Stromal cell of bone marrow (primary cell): ENCODE results near the gene HSDL1.

Experiments
- DNase-seq: peaks from one replicate; pipeline ENCODE4 v3.0.0-alpha.2; 2012; ENCODE audit warnings: low read depth

The HSDL1 gene

GRCh38 chr16:84107921-84108320 lies 37.1 kb downstream of the HSDL1 start:
- no peak for DNase-seq

GRCh38 chr16:84105948-84106740 lies 38.8 kb downstream of the HSDL1 start:
- no peak for DNase-seq

- no peak for DNase-seq
These were observed 39.6 kb downstream of the HSDL1 start for GRCh38 chr16:84105301-84105815.

GRCh38 chr16:84104231-84104630 lies 40.7 kb downstream of the HSDL1 start:
- DNase-seq = no peak

- no peak for DNase-seq
These were observed 41.3 kb downstream of the HSDL1 start for GRCh38 chr16:84103678-84104077.

- DNase-seq = no peak
These were observed 46.0 kb downstream of the HSDL1 start for GRCh38 chr16:84098939-84099338.

DNA sequence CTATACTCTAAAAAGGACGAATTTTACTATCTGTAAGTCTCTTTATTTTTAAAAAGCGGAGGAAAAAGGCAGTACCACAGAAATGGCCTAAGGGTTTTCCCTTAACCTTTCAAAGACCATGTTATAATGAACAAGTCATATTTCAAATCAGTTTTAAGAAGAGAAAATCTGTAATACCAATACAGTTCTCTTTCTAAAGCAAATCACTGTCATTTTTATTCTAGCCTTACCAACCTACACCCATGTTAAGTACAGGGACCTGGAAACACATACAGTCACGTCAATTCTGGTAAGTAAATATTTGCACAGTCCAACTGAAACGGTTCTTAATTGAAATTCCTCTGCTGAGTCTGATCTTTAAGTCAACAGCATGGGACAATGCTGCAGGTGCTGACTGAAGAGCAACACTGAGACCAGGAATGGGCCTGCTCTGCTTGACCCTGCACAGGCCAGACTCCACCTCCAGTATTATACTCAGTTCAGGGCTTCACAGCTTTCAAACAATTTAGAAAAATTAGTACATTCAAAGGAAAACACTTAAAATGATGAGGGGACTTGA lies 48.5 kb downstream of the HSDL1 start:
- DNase-seq = no peak

DNA sequence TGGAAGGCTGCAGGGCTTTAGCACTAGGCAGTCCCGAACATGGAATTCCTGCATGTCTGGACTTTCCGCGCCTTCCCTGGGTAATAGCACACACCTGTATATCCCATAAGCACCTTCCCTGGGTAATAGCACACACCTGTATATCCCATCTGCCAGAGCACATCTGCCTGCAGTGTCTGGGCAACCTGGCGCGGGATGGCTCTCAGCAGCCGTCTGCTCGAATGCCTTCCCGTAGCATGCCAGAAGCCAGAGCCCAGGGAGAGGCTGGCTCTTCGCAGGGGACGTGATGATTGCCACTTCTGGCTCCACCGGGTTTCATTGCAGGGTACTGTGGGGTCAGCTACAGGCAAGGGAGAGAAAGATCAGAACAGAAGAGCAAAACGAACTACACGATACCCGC lies 49.5 kb downstream of the HSDL1 start:
- no peak for DNase-seq

GRCh38 chr16:84093879-84094270 lies 51.1 kb downstream of the HSDL1 start:
- no peak for DNase-seq

GRCh38 chr16:84093120-84093878 lies 51.7 kb downstream of the HSDL1 start:
- DNase-seq = no peak

GRCh38 chr16:84091460-84091859 lies 53.5 kb downstream of the HSDL1 start:
- DNase-seq = no peak

DNA sequence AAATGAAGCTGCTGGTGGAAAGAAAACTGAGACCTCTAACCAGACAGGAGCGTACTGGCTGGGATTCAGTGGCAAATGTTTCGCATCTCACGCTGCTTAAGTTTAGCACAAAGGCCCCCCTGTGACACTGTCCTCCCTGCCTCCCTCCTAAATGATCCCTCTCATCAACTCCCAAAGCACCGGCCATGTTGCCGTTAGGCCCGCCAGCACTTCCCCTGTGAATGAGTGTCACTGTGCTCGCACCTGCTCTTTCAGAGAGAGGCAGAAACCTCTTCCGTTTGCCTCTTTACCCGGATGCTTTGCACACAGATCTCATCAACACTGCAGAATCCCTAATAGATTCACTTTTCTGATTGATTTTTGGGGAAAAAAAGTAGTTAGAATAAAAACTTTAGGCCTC lies 54.8 kb downstream of the HSDL1 start:
- DNase-seq = no peak

- DNase-seq = no peak
These were observed 56.1 kb downstream of the HSDL1 start for GRCh38 chr16:84088695-84089395.

DNA sequence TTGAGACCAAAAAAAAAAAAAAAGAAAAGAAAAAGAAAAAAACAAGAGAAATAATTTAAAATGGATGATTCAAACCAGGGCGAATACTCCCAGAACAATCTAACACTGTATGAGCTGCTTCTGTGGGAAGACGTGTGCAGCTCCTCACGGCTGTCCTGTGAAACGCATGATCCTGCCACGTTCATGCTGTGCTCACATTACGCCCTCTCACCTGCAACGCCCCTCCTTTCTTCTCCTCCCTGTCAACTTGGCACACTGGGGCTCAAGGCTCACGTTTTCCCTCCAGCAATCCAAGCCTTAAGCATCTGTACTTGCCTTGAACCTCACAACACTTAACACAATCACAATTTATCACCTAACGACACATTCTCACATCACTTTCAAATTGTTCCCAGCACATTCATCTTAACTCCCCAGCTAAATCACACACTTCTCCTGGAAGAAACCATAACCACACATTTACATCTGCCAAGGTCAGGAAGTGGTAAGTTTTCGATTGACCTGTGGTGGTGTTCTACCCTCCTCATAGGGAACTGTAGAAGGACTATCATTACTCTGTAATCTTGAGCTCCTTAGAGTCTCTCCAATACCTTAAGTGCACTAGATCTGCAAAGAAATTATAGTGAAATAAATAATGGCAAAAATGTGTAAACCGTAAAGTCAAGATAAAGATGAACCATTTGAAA lies 57.4 kb downstream of the HSDL1 start:
- DNase-seq = no peak

DNA sequence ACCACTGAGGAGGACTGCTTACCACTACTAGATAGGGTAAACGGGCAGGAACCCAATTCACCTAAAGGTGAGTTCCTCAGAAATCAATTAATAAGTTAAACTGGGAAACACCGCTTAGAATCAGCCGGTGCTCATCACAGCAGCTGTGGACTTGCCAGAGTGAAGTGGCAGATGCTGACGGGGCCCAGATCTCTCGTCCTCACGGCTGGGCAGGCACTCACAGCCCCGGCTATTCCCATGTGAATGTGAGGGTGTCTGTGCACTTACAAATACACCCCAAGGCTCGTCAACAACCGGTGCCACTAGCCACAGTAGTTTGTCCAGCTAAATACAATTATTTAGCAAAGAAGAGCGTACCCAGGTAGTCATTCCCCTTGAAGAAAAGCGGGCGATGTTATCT lies 58.0 kb downstream of the HSDL1 start:
- no peak for DNase-seq

GRCh38 chr16:84086341-84086740 lies 58.6 kb downstream of the HSDL1 start:
- DNase-seq = no peak

DNA sequence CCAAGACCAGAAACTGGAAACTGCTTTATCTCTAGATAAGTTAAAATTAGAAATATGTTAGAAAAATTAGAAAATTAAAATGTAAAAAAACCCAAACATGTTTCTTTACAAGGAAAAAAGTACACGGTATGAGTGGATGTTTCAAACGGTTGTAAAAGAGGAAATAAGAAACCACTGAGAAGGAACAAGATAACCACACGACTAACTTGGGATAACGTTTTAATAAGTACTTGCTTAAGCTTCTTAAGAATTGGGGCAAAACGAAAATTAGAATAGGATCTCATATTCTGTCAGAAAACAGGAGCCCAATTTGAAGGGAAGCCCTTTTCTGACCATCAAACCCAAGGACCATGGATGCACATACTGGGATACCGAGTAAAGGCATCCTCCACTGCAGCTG lies 59.2 kb downstream of the HSDL1 start:
- DNase-seq = no peak

- DNase-seq = no peak
These were observed 59.7 kb downstream of the HSDL1 start for GRCh38 chr16:84085271-84085667.

DNA sequence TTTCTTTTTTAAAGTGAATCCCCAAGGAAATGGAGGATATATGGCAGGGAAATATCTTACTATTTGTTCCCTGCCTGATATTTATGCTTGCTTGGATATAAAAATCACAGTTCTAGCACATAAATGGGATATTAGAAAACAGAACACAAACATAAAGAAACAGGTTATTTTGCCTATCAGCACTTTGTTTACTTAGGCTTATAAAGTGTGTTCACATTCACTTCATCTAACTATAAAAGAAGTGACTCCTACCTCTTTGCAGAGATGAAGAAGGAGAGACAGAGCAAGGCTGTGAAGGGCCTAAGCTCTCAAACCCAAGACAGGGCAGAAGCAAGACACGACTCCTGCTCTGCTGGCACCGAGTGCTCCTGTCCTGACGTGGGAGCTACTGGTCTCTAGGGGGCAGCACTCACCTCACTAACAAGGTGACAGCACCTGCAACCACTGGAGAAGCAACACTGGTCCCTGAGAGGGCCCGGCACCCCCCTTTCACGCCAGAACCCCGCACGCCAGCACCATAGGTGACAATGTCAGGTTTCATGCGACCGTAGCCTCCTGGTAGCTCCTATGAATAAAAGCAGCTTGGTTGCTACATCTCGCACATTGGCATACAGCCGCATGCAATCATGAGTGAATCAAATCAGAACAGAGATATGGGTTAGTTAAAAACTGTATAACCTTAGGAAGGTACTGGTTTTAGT lies 60.3 kb downstream of the HSDL1 start:
- DNase-seq = no peak

GRCh38 chr16:84082835-84083569 lies 62.0 kb downstream of the HSDL1 start:
- DNase-seq = no peak
